SK-N-MC (cell line): ENCODE measurements around the gene MYADML2.
"Not testable (repeated sequence)": the region's sequence is repeated elsewhere in the genome, so short reads cannot be mapped to it uniquely, and the experiment has no call there.

Source experiments
- DNase-seq: peaks from one replicate; pipeline ENCODE4 v3.0.0-alpha.2; 2011; ENCODE audit warnings: low read depth, low spot score
- H3K27ac ChIP-seq: fragments of 200-600 bp; sonication (generic); 2 replicates; pipeline ENCODE4 v1.5.1; 2016; ENCODE audit warnings: mixed run types
- H3K36me3 ChIP-seq: fragments of 200-600 bp; sonication (generic); 2 replicates; pipeline ENCODE4 v1.6.1; 2017; ENCODE audit warnings: antibody characterized with exemption, low read length, mixed read lengths; ENCODE audit not compliant: insufficient read depth
- H3K4me3 ChIP-seq: fragments of 200-600 bp; sonication (generic); 2 replicates; pipeline ENCODE4 v1.5.1; 2016
- H3K9ac ChIP-seq: fragments of 200-600 bp; sonication (generic); 2 replicates; pipeline ENCODE4 v1.8.0; 2017; ENCODE audit warnings: mixed run types, mixed read lengths; ENCODE audit not compliant: insufficient read length
- H3K9me3 ChIP-seq: fragments of 200-600 bp; sonication (generic); 2 replicates; pipeline ENCODE4 v1.6.1; 2017; ENCODE audit warnings: low read depth, mild to moderate bottlenecking, antibody characterized with exemption, low read length, moderate library complexity, mixed read lengths
- EZH2 ChIP-seq: fragments of 200-600 bp; sonication (generic); IDR thresholded peaks from one replicate; pipeline ENCODE4 v1.6.1; 2017; ENCODE audit warnings: antibody characterized with exemption
- FOXP2 ChIP-seq: optimal IDR thresholded peaks from 2 replicates; pipeline ENCODE3; 2011; ENCODE audit warnings: mild to moderate bottlenecking, moderate library complexity; ENCODE audit not compliant: insufficient read depth; ENCODE audit errors: extremely low read length, control extremely low read depth
- POLR2AphosphoS5 ChIP-seq: IDR thresholded peaks from 2 replicates; pipeline ENCODE4 v1.6.1; 2012; ENCODE audit warnings: mild to moderate bottlenecking, low read depth, low read length, borderline replicate concordance

The MYADML2 gene

DNA sequence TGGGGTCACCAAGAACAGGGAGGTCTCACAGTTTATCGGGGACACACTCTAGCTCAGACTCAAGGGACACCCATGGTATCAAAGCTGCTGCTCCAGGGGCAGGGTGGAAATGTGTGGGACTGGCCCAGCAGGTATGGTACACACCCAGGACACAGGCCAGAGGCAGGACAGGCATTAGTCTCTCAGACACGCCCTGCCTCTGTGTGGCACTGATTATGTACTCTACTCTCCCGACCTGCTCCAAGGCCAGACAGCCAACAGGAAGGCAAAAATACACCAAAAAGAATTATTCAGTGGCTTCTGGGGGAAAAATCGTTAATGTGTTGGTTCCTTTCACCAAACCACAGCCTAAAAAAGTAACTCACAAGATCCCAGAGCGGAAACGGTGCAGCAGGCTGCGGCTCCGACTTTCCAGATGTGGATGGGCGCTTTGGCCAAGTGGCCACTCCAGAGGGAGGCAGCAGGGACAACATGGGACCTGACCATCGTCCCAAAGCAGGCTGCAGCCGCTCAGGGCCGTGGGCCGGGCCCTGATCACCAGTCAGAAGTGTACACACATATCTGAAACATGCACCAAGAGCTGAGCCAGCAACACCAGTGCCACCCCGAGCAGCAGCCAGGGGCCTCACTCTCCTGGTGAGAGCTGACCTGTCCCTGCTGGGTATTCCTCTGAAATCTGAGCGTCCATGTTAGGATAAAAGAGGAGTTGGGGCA, 28.0 kb downstream of the MYADML2 start:
- no peak for DNase-seq
- no peaks in the 10 kb centered on the region for H3K9me3 ChIP-seq
- H3K9ac ChIP-seq = no peak overlapping the region
- no peak for TF ChIP-seq FOXP2
- no peak for TF ChIP-seq POLR2AphosphoS5
- no peak for TF ChIP-seq EZH2
- H3K27ac ChIP-seq = peak overlapping the region; percentile 50; the same call in 1 of the 2 replicates
- peaks cover 28% of the 10 kb centered on the region; the same call in 1 of the 2 replicates for H3K36me3 ChIP-seq
- H3K4me3 ChIP-seq = no peak overlapping the region

DNA sequence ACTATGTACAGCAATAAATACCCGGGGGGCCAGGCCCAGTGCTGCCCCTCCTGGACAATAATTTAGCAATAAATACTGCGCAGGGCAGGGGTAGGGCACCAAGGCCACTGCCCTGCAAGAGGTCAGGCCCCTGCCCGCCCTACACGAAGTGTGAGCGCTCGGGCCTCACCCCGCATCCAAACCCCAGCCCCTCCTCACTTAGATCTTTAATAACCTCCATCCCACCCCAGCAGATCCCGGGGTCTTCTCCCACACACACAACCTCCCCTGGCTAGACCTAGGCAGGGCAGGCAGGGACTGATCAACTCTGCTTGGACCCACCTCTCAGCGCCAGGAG, 28.7 kb downstream of the MYADML2 start:
- peaks cover 34% of the 10 kb centered on the region; the same call in 1 of the 2 replicates for H3K36me3 ChIP-seq
- H3K9ac ChIP-seq, H3K27ac ChIP-seq, H3K9me3 ChIP-seq, DNase-seq: not testable (repeated sequence)
- peak overlapping the region; percentile 82 for H3K4me3 ChIP-seq

DNA sequence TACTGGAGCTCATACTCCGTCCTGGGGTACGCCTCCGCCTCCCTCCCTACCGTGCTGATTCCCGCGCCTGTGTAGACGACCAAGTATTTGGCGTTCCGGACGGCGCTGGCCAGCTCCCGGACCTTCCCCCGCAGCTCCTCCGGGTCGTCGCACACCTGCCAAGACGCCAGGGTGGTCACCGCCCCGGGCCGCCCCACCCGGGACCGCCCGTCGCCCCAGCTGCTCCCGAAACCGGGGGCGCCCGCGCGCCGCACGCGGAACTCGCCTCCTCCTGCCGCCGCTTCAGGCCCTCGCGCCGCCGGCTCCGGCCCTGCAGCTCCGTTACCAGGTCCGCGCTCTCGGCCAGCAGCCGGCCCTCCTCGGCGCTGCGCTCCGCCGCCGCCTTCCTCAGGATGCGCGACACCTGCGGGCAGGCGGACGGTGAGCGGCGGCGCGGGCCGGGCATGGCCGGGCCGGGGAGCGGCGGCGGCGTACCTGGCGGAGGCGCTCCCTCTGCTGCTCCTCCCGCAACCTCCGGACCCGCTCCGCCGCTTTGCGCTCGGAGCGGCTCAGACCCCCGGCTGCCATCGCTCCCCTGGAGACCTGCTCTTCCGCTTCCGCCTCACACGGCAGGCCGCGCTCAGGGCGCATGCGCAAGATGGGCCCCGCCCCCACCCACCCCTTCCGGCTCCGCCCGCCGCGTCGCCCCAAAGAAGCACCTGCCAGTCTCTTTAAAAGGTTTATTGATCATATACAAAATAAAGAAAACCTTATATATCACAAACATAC, 29.3 kb downstream of the MYADML2 start, which contains the start of gene SIRT7:
Gene SIRT7 (minus strand): TSS at position 612 of the 768 bp plus-strand sequence. CDS start 45 bp downstream, at position 567.
- peak within 1 kb of the TSS; percentile 82 for H3K4me3 ChIP-seq
- peak within 1 kb of the TSS; percentile 50; the same call in 1 of the 2 replicates for H3K27ac ChIP-seq
- TF ChIP-seq POLR2AphosphoS5 = peak; percentile 53; the same call in 1 of the 2 replicates
- no peak for TF ChIP-seq EZH2
- TF ChIP-seq FOXP2 = no peak
- peak within 1 kb of the TSS; percentile 74 for H3K9ac ChIP-seq
- H3K9me3 ChIP-seq = no peaks in the 10 kb centered on the region
- peaks cover 40% of the 10 kb centered on the region; the same call in 1 of the 2 replicates for H3K36me3 ChIP-seq
- DNase-seq = no peak

DNA sequence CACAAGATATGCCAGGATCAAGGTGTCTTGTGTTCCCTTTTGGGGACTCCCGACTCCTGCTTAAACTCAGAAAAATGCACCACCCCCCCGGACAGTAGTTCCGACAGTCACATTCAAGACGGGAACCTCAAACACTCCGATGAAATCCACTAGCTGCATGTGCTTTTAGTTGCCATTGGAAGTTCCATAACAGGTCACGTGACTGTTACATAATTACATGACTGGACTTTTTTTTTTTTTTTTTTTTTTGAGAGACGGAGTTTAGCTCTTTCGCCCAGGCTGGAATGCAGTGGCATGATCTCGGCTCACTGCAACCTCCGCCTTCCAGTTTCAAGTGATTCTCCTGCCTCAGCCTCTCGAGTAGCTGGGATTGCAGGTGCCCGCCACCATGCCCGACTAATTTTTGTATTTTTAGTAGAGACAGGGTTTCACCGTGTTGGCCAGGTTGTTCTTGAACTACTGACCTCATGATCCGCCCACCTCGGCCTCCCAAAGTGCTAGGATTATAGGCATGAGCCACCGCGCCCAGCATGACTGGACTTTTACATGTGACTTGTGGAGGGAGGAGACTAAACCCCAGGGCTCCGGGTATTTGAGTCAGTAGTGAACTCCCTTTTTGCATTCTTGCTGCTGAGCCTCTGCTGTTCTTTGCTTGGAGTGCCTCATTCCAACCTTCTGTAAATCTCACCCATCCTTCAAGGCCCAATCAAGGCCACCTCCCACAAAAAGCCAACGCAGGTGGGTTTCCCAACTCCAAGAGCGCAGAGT, 30.6 kb downstream of the MYADML2 start:
- DNase-seq = no peak
- Histone ChIP-seq H3K9ac (peak overlapping the region; percentile 74), H3K4me3 (peak overlapping the region; percentile 82), H3K9me3 (no peaks in the 10 kb centered on the region), H3K36me3 (peaks cover 35% of the 10 kb centered on the region; the same call in 1 of the 2 replicates), H3K27ac (0 out of 2 replicates have a peak overlapping the region, but pooled peaks have one; percentile 19)
- no peak for TF ChIP-seq FOXP2

GRCh38 chr17:81915331-81915730, 31.7 kb downstream of the MYADML2 start:
- Histone ChIP-seq H3K9ac (no peak overlapping the region), H3K36me3 (peaks cover 30% of the 10 kb centered on the region; the same call in 1 of the 2 replicates), H3K4me3 (no peak overlapping the region), H3K27ac (no peak overlapping the region), H3K9me3 (no peaks in the 10 kb centered on the region)
- TF ChIP-seq FOXP2 (no peak), POLR2AphosphoS5 (no peak), EZH2 (no peak)
- DNase-seq = no peak

GRCh38 chr17:81914103-81914850, 32.8 kb downstream of the MYADML2 start:
- Histone ChIP-seq H3K9me3 (no peaks in the 10 kb centered on the region), H3K9ac (no peak overlapping the region), H3K4me3 (no peak overlapping the region), H3K36me3 (peaks cover 30% of the 10 kb centered on the region; the same call in 1 of the 2 replicates), H3K27ac (no peak overlapping the region)
- no peak for DNase-seq
- TF ChIP-seq EZH2 (no peak), FOXP2 (no peak), POLR2AphosphoS5 (no peak)

- Histone ChIP-seq H3K4me3 (no peak overlapping the region), H3K36me3 (peaks cover 30% of the 10 kb centered on the region; the same call in 1 of the 2 replicates), H3K9me3 (no peaks in the 10 kb centered on the region), H3K27ac (no peak overlapping the region), H3K9ac (no peak overlapping the region)
- no peak for DNase-seq
- no peak for TF ChIP-seq EZH2
- no peak for TF ChIP-seq FOXP2
- TF ChIP-seq POLR2AphosphoS5 = no peak
These were observed 33.5 kb downstream of the MYADML2 start for GRCh38 chr17:81913394-81914102.
